DND-41 (cell line): ENCODE measurements around the gene WFDC10A.

ENCODE experiments used
- EZH2 ChIP-seq: IDR thresholded peaks from 3 replicates; pipeline ENCODE4 v1.6.1; 2012; ENCODE audit warnings: borderline replicate concordance, low read depth, mild to moderate bottlenecking, moderate library complexity, low read length, inconsistent platforms; ENCODE audit not compliant: severe bottlenecking
- TF ChIP-seq, protein P1 (sequence below): IDR thresholded peaks from 2 replicates; pipeline ENCODE4 v1.5.1; 2012; ENCODE audit warnings: borderline replicate concordance, low read length, moderate library complexity, mild to moderate bottlenecking; ENCODE audit not compliant: poor library complexity, severe bottlenecking; ENCODE audit errors: extremely low read depth

GRCh38 chr20:45607810-45608209 lies 21.7 kb upstream of the WFDC10A start:
- TF ChIP-seq, protein P1, sequence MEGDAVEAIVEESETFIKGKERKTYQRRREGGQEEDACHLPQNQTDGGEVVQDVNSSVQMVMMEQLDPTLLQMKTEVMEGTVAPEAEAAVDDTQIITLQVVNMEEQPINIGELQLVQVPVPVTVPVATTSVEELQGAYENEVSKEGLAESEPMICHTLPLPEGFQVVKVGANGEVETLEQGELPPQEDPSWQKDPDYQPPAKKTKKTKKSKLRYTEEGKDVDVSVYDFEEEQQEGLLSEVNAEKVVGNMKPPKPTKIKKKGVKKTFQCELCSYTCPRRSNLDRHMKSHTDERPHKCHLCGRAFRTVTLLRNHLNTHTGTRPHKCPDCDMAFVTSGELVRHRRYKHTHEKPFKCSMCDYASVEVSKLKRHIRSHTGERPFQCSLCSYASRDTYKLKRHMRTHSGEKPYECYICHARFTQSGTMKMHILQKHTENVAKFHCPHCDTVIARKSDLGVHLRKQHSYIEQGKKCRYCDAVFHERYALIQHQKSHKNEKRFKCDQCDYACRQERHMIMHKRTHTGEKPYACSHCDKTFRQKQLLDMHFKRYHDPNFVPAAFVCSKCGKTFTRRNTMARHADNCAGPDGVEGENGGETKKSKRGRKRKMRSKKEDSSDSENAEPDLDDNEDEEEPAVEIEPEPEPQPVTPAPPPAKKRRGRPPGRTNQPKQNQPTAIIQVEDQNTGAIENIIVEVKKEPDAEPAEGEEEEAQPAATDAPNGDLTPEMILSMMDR, result no peak
- TF ChIP-seq EZH2, result no peak
